A549 (cell line): ENCODE data around the gene ADM2. TPM values are rescaled to one million over a fixed set of nuclear protein-coding genes. Genes with fewer than 3 reads are reported as not detected.

ENCODE experiments used
- ATAC-seq, 2 experiments: fragments of 200-7000 bp in 1 of 2; fragments of >200 bp in 1 of 2; cut with Nextera tagmentation in 1 of 2; cut with Tn5 transposase in 1 of 2; 3 replicates each; pipeline versions ENCODE4 v1.8.0 to v1.9.1; 2018 to 2020; ENCODE audit warnings: mild to moderate bottlenecking in 1 of 2, moderate library complexity in 1 of 2
- CTCF ChIA-PET: fragments of 300-600 bp; sonication (Branson Sonifier 250); formaldehyde crosslinking; extraction: SDS; loops from one replicate; lab custom pipeline; 2021; ENCODE audit warnings: antibody characterized with exemption, inconsistent platforms; lab: Yijun Ruan, JAX
- POLR2A ChIA-PET: fragments of 350-600 bp; formaldehyde crosslinking; extraction: SDS; loops from one replicate; lab custom pipeline; 2021; ENCODE audit warnings: antibody characterized with exemption, inconsistent platforms; lab: Yijun Ruan, JAX
- DNase-seq, 2 experiments: peaks; one replicate each; pipeline versions ENCODE4 v3.0.0 to v3.0.0-alpha.2; 2011 to 2016; ENCODE audit warnings: low read depth in 1 of 2, low spot score in 1 of 2
- FAIRE-seq: peaks from 2 replicates; lab custom pipeline; 2011; peaks lifted over from hg19 to GRCh38; lab: Jason Lieb, UNC
- H3K27ac ChIP-seq, 2 experiments: fragments of >200 bp; sonication (Bioruptor Twin); formaldehyde crosslinking; 3 replicates each; pipeline ENCODE4 v1.5.1; 2016 to 2017
- H3K4me1 ChIP-seq: fragments of >200 bp; sonication (Bioruptor Twin); formaldehyde crosslinking; 3 replicates; pipeline ENCODE4 v1.6.1; 2016
- H3K4me2 ChIP-seq: fragments of >200 bp; sonication (Bioruptor Twin); formaldehyde crosslinking; 3 replicates; pipeline ENCODE4 v1.6.1; 2016
- H3K4me3 ChIP-seq: fragments of >200 bp; sonication (Bioruptor Twin); formaldehyde crosslinking; 3 replicates; pipeline ENCODE4 v1.5.1; 2016
- H3K9me3 ChIP-seq: fragments of >200 bp; sonication (Bioruptor Twin); formaldehyde crosslinking; 3 replicates; pipeline ENCODE4 v1.6.1; 2016
- ATOH8 ChIP-seq: fragments of 250-450 bp; sonication (Bioruptor Pico); IDR thresholded peaks from 2 replicates; pipeline ENCODE4 v1.5.0; 2020; ENCODE audit warnings: low read depth, mild to moderate bottlenecking, moderate library complexity
- BCL3 ChIP-seq: fragments of >200 bp; sonication (Bioruptor Twin); formaldehyde crosslinking; IDR thresholded peaks from 3 replicates; pipeline ENCODE4 v1.6.1; 2016
- BHLHE40 ChIP-seq: IDR thresholded peaks from 2 replicates; pipeline ENCODE4 v1.6.1; 2012; ENCODE audit warnings: low read depth, low read length, inconsistent platforms
- CEBPB ChIP-seq, 2 experiments: fragments of >200 bp in 1 of 2; sonication (Bioruptor Twin) in 1 of 2; formaldehyde crosslinking in 1 of 2; IDR thresholded peaks; 2 replicates each; pipeline ENCODE4 v1.6.1; 2012 to 2016
- CHD2 ChIP-seq: fragments of 150-350 bp; IDR thresholded peaks from 2 replicates; pipeline ENCODE4 v1.6.1; 2014; ENCODE audit warnings: low read length; ENCODE audit not compliant: partially characterized antibody
- CTCF ChIP-seq: fragments of >200 bp; sonication (Bioruptor Twin); formaldehyde crosslinking; IDR thresholded peaks from 3 replicates; pipeline ENCODE4 v1.5.1; 2016
- EP300 ChIP-seq, 2 experiments: fragments of >200 bp; sonication (Bioruptor Twin); formaldehyde crosslinking; IDR thresholded peaks; 2 replicates in 1 of 2; 3 replicates in 1 of 2; pipeline ENCODE4 v1.6.1; 2016 to 2017
- FOSL2 ChIP-seq, 2 experiments: fragments of 450-650 bp in 1 of 2; fragments of >200 bp in 1 of 2; sonication (Bioruptor Twin) in 1 of 2; formaldehyde crosslinking; IDR thresholded peaks; 2 replicates each; pipeline versions ENCODE4 v1.5.0 to v1.6.1; 2016 to 2020; ENCODE audit warnings: mild to moderate bottlenecking in 1 of 2, moderate library complexity in 1 of 2
- FOXS1 ChIP-seq: fragments of 250-450 bp; sonication (Bioruptor Pico); IDR thresholded peaks from 2 replicates; pipeline ENCODE4 v1.5.0; 2020; ENCODE audit warnings: mild to moderate bottlenecking, moderate library complexity
- GATA3 ChIP-seq: IDR thresholded peaks from 2 replicates; pipeline ENCODE4 v1.6.1; 2012; ENCODE audit warnings: borderline replicate concordance
- HDAC2 ChIP-seq: fragments of 200-600 bp; sonication (generic); IDR thresholded peaks from 2 replicates; pipeline ENCODE4 v1.6.1; 2016
- HES2 ChIP-seq: fragments of >200 bp; sonication (Bioruptor Twin); formaldehyde crosslinking; IDR thresholded peaks from 2 replicates; pipeline ENCODE4 v1.6.1; 2016
- JUN ChIP-seq, 2 experiments: fragments of >200 bp; sonication (Bioruptor Twin); formaldehyde crosslinking; IDR thresholded peaks; 2 replicates in 1 of 2; 3 replicates in 1 of 2; pipeline ENCODE4 v1.6.1; 2016 to 2017
- JUNB ChIP-seq: fragments of >200 bp; sonication (Bioruptor Twin); formaldehyde crosslinking; IDR thresholded peaks from 2 replicates; pipeline ENCODE4 v1.6.1; 2016
- KDM1A ChIP-seq: fragments of 200-600 bp; sonication (generic); IDR thresholded peaks from 2 replicates; pipeline ENCODE4 v1.6.1; 2016; ENCODE audit warnings: low read depth, mild to moderate bottlenecking
- MAFK ChIP-seq: fragments of 450-650 bp; IDR thresholded peaks from 2 replicates; pipeline ENCODE4 v1.6.1; 2014; ENCODE audit not compliant: partially characterized antibody
- PBX3 ChIP-seq: IDR thresholded peaks from 2 replicates; pipeline ENCODE4 v1.6.1; 2012
- POLR2A ChIP-seq: IDR thresholded peaks from 2 replicates; pipeline ENCODE4 v1.6.1; 2012; ENCODE audit warnings: mild to moderate bottlenecking, low read length
- RCOR1 ChIP-seq: fragments of 150-350 bp; IDR thresholded peaks from 2 replicates; pipeline ENCODE4 v1.6.1; 2014; ENCODE audit warnings: antibody characterized with exemption, low read length, low read depth
- RFX5 ChIP-seq: fragments of 450-650 bp; IDR thresholded peaks from 2 replicates; pipeline ENCODE4 v1.7.1; 2014; ENCODE audit warnings: antibody characterized with exemption, mild to moderate bottlenecking, moderate library complexity
- TP53 ChIP-seq: fragments of 250-450 bp; sonication (Bioruptor Pico); IDR thresholded peaks from 2 replicates; pipeline ENCODE4 v1.5.0; 2021; ENCODE audit warnings: mild to moderate bottlenecking, moderate library complexity
- ZFP36 ChIP-seq: fragments of 450-650 bp; IDR thresholded peaks from 2 replicates; pipeline ENCODE4 v1.6.1; 2014; ENCODE audit warnings: borderline replicate concordance; ENCODE audit not compliant: partially characterized antibody
- WGBS: methylation state at CpG from one replicate; pipeline ENCODE4 v1.1.6; 2017; ENCODE audit errors: missing lambda C conversion rate; 5-methylcytosine and 5-hydroxymethylcytosine counted together
- polyA plus RNA-seq, 4 experiments: library from polyadenylated mRNA; depleted of rRNA in 3 of 4; stranded (reverse); fragments of >200 nt; fragmentation: RNase III in 1 of 4; extraction: RNeasy Plus Mini Kit Qiagen cat#74134 plus additional on column Dnase treatment in 1 of 4; gene quantifications; 2 replicates in 3 of 4; 3 replicates in 1 of 4; pipeline ENCODE4 v1.2.3, GENCODE V29; 2011 to 2017

ADM2 gene
- polyA plus RNA-seq, 2 of the 4 experiments (the other 2 are of a cell fraction), result 0.50 to 1.1 TPM

GRCh38 chr22:50474710-50475651 is 6.4 kb upstream of the ADM2 start, which contains the start of gene SBF1:
SBF1 (minus strand) TSS chr22:50475035; CDS start chr22:50474840, 195 bp downstream.
- ATAC-seq (peak; percentile 84 to 94), FAIRE-seq (no peak), DNase-seq (peak; percentile 82 to 86)
- 22% methylated on average over 7 of the region's 97 CpGs for WGBS
- Histone ChIP-seq H3K4me3 (peak within 1 kb of the TSS; percentile 76), H3K27ac (peak within 1 kb of the TSS; percentile 86 to 96), H3K4me2 (peak within 1 kb of the TSS; percentile 90), H3K9me3 (no peaks in the 10 kb centered on the region), H3K4me1 (peaks cover 15% of the 10 kb centered on the region; the same call in 1 of the 3 replicates)
- ChIA-PET POLR2A (no interaction called here), CTCF (no interaction called here)
- no peak for TF ChIP-seq ATOH8 (CRISPR knock-in tag)
- 0 out of 3 replicates have a peak, but pooled peaks have one; percentile 46 for TF ChIP-seq BCL3
- TF ChIP-seq POLR2A, result peak; percentile 69
- peak in 1 of 2 experiments; percentile 40; a peak in 1 of 5 replicates for TF ChIP-seq JUN (IDR thresholded peaks at IDR 0.05)

GRCh38 chr22:50475652-50476002 is 5.7 kb upstream of the ADM2 start:
- 98% methylated on average over 6 of the region's 6 CpGs for WGBS
- no peaks in the 10 kb centered on the region for H3K9me3 ChIP-seq
- peak overlapping the region; percentile 86 to 96; a peak in 5 of 6 replicates for H3K27ac ChIP-seq
- ATAC-seq (peak in 1 of 2 experiments; percentile 3; a peak in 1 of 6 replicates), FAIRE-seq (no peak), DNase-seq (no peak)
- TF ChIP-seq ATOH8 (CRISPR knock-in tag) (no peak), RFX5 (no peak), FOSL2 (IDR thresholded peaks at IDR 0.05) (no peak), FOSL2 (CRISPR knock-in tag; IDR thresholded peaks at IDR 0.05) (no peak), RCOR1 (no peak), CHD2 (no peak), HES2 (no peak), CTCF (no peak), HDAC2 (no peak), ZFP36 (no peak), KDM1A (no peak)
- peaks cover 9% of the 10 kb centered on the region; the same call in 1 of the 3 replicates for H3K4me1 ChIP-seq
- ChIA-PET POLR2A (no interaction called here), CTCF (no interaction called here)
- H3K4me2 ChIP-seq, result peak overlapping the region; percentile 90
- peak overlapping the region; percentile 76; the same call in 2 of the 3 replicates for H3K4me3 ChIP-seq

GRCh38 chr22:50476868-50477267 is 4.5 kb upstream of the ADM2 start:
- no peak for TF ChIP-seq BHLHE40
- no peak for TF ChIP-seq FOXS1 (CRISPR knock-in tag)
- TF ChIP-seq HES2, result no peak
- TF ChIP-seq JUNB, result no peak
- TF ChIP-seq GATA3, result no peak
- TF ChIP-seq TP53 (CRISPR knock-in tag), result no peak
- TF ChIP-seq EP300 (IDR thresholded peaks at IDR 0.05), result no peak
- no peak for TF ChIP-seq CEBPB (IDR thresholded peaks at IDR 0.05)
- no peak for TF ChIP-seq MAFK
- no peak for TF ChIP-seq PBX3
- POLR2A ChIA-PET, result no interaction called here
- no peak for ATAC-seq
- CTCF ChIA-PET, result interaction anchor here (0.6 to 1.3 kb wide), 2 partner anchors 20 to 48 kb away, joined by 3 to 4 read pairs; partner anchors contain the start of gene SCO2
- no peak for FAIRE-seq
- Histone ChIP-seq H3K4me1 (peaks cover 9% of the 10 kb centered on the region; the same call in 1 of the 3 replicates), H3K9me3 (no peaks in the 10 kb centered on the region), H3K4me3 (no peak overlapping the region), H3K4me2 (no peak overlapping the region), H3K27ac (peak overlapping the region in 1 of 2 experiments; percentile 64; a peak in 3 of 6 replicates)
- WGBS, result 81% methylated on average over 7 of the region's 7 CpGs
- no peak for DNase-seq
